HFF-Myc (cell line): Measurements from ENCODE around the gene PRKCQ.

Source experiments
- DNase-seq: peaks from one replicate; pipeline ENCODE4 v3.0.0-alpha.2; 2011; ENCODE audit warnings: low read depth; ENCODE audit errors: extremely low read depth
- H3K4me3 ChIP-seq: replicated peaks from 2 replicates; pipeline ENCODE4 v1.5.1; 2011; ENCODE audit warnings: low read depth, mild to moderate bottlenecking, control low read depth, low read length
- TF ChIP-seq, protein P1 (sequence below): IDR thresholded peaks from 2 replicates; pipeline ENCODE4 v1.5.1; 2012; ENCODE audit warnings: mild to moderate bottlenecking, low read depth, low read length, control low read depth; ENCODE audit errors: missing control alignments

PRKCQ gene

DNA sequence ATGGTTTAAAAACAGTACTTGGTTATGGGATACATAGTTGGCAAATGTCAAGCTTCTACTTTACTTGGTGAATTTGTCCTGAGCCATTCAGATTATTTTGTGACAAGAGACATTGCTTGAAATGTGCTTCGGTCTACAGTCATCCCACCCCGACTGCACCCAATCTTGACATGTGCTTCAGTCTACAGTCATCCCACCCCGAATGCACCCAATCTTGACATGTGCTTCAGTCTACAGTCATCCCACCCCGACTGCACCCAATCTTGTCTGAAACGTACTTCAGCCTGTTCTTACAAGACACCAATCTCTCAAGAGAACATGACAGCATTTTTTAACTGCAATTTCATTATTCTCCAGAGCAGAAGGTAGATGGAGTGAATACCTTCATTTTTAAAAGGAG lies 47.8 kb downstream of the PRKCQ start:
- no peak overlapping the region for H3K4me3 ChIP-seq
- DNase-seq = no peak
- TF ChIP-seq, protein P1, sequence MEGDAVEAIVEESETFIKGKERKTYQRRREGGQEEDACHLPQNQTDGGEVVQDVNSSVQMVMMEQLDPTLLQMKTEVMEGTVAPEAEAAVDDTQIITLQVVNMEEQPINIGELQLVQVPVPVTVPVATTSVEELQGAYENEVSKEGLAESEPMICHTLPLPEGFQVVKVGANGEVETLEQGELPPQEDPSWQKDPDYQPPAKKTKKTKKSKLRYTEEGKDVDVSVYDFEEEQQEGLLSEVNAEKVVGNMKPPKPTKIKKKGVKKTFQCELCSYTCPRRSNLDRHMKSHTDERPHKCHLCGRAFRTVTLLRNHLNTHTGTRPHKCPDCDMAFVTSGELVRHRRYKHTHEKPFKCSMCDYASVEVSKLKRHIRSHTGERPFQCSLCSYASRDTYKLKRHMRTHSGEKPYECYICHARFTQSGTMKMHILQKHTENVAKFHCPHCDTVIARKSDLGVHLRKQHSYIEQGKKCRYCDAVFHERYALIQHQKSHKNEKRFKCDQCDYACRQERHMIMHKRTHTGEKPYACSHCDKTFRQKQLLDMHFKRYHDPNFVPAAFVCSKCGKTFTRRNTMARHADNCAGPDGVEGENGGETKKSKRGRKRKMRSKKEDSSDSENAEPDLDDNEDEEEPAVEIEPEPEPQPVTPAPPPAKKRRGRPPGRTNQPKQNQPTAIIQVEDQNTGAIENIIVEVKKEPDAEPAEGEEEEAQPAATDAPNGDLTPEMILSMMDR = no peak

DNA sequence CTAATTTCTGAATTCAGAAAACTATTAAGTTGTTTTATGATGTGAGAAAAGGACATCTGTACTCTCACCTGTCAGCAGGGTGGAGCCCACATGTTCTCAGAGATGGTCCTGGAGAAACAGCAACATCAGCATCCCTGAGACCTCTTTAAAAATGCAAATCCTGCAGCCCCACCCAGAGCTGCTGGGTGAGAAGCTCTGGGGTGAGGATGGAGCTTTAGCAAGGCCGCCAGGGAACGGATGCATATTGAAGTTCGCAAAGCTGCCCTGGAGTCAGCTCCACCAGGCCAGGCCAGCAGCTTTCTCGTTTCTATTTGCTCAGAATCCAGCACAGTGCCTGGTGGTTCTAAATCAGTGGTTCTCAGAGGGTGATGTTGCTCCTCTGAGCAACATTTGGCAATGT lies 49.1 kb downstream of the PRKCQ start:
- no peak for DNase-seq
- TF ChIP-seq, protein P1 = no peak
- no peak overlapping the region for H3K4me3 ChIP-seq

DNA sequence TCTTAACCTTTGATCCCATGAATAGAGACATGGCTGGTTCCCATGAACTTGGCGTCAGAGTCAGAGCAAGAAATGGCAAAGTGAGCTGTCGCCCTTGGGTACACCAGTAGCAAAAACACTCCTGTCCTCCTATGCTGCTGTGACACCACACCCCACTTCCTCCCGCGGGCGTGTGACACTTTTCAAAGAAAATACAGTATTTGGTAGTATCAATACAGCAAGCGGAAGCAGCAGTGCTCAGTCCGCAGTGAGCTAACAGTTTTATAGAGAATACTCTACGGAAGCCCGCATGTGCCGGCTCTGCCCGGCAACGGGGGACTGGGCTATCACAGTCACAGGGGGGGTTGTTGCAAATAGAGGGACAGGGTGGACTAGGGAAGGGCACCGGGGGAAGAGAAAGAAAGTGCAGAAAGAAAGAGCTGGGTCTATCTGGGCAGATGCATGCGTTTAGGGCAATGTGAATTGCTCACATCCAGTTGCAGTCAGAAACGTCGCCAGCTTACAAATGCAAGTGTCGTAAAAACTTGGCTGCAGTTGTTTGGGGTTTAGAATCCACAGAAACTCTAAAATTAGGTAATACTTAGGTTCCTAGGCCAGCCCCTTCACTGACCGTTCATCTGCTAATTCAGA lies 49.8 kb downstream of the PRKCQ start:
- DNase-seq = no peak
- TF ChIP-seq, protein P1 = no peak
- no peak overlapping the region for H3K4me3 ChIP-seq

DNA sequence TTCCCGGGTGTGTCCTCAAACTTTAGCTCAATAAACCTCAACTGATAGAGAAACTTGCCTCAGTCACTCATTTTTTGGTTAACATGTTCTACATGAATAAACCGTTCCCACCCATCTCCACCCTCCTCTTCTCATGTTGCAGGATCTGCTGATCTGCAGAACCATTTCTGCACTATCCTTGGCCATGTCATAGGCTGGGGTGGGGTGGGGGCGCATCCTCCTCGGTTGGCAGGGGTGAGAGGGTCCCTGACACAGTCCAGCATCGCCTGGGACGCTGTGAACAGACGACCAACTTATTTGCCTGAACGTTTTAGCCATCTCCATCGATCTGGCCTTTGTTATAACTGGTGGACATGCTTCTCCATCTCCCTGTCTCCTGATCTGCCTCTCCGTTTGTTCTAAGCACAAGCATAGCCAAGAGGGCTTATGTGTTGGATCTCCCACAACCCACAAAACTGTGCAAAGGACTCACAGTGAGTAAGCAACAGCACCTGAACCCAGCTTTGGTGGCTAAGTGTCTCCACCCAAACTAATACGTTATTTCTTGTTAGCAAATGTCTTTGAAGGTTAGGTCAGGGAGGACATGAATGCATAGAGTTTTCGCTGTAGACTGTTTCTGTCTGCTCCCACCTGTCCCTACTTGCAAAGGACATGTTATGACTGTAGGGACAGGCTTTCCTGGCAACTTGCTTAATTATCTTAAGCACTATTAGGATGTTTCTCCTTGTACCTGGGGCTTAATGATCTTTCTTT lies 51.7 kb downstream of the PRKCQ start:
- H3K4me3 ChIP-seq = no peak overlapping the region
- no peak for DNase-seq
- TF ChIP-seq, protein P1 = no peak

DNA sequence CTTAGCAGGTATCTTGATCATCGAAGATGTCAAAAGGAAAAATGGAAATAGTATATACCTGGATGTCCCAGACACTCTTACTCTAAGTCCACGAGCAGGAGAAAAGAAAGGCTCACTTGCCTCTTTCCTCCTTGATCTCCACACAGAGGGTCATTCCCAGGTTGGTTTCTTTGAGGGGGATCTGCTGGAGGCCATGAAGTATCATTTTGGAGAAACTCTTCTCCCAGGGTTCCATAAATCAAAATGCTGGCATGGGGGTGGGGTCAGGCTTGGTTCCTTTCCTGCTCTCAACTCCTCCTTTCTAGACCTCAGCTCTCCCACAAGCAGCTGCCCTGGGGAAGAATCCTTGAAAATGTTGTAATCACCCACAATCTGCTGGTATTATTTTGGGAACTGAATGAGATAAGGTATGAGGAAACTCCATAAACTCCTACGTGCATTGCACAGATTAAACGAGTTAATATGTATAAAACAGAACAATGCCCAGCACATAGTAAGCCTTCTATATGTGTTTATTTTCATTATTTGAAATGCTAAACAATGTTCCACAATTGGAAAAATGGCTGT lies 54.4 kb downstream of the PRKCQ start:
- TF ChIP-seq, protein P1 = no peak
- no peak for DNase-seq
- no peak overlapping the region for H3K4me3 ChIP-seq

DNA sequence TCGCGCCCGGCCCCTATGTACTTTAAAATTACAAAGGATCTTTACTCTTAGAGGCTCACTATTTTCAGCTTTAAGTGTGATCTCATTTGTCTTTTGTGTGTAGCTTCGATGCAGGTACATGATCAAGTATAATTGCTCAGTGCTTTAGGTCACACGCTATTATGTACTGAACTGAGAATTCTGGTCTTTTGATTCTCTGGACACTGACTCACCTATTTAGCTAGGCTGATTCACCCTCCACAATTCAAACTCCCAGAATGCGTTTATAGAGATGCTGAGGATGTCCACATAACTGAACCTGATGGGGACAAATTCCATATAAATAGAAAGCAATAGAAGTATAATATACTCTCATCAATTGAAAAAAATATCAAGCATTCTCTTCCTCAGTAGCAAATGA lies 57.8 kb downstream of the PRKCQ start:
- no peak for DNase-seq
- no peak overlapping the region for H3K4me3 ChIP-seq
- TF ChIP-seq, protein P1 = no peak
